ENCODE results near the gene STK10.
"Not testable (repeated sequence)": the region's sequence is repeated elsewhere in the genome, so short reads cannot be mapped to it uniquely, and the experiment has no call there.

The STK10 gene

DNA sequence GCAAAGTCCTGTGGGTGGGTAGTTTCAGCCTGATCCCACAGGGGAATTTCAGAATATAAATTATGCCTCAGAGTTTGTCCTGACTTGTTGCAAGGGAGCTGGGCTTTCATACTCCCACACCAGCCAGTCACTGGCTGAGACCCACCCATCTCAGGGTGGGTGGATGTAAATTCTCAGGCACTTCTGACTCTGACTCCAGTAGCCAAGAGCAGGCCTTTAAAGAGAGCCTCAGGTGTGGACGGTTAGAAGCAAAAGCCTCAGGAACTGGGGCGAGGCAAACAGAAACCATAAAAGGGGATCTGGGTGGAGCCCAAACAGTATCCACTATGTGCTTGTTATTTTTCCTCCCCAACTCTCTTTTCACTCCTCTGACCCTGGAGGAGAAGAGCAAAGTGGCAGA, 153.0 kb downstream of the STK10 start:
- Mint-ChIP-seq H3K4me3 (peak overlapping the region; percentile 50), H3K27me3 (no peaks in the 10 kb centered on the region), H3K27ac (peak overlapping the region; percentile 16), H3K4me1 (peaks cover 16% of the 10 kb centered on the region), H3K9me3 (peaks cover 18% of the 10 kb centered on the region), H3K36me3 (peaks cover 22% of the 10 kb centered on the region)
- DNase-seq (ENCODE audit: low spot score in 2 of 2), result peak in 1 of 2 donors; percentile 18
- ATAC-seq (ENCODE audit: low read depth), result peak; percentile 92

DNA sequence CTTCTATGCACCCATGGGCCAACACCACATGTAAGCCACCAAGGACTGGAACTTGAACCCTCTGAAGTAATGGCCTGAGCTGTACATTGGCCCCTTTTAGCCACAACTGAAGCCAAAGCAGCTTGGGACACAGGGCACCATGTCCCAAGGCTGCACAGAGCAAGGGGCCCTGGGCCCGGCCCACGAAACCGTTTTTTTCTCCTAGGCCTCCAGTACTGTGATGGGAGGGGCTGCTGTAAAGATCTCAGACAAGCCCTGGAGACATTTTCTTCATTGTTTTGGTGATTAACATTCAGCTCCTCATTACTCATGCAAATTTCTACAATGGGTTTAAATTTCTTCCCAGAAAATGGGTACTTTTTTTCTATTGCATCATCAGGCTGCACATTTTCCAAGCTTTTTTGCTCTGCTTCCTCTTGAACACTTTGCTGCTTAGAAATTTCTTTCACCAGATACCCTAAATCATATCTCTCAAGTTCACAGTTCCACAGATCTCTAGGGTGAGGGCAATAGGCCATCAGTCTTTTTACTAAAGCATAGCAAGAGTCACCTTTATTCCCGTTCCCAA, 156.0 kb downstream of the STK10 start:
- H3K9me3 Mint-ChIP-seq, result peaks cover 8% of the 10 kb centered on the region
- H3K27me3 Mint-ChIP-seq, result no peaks in the 10 kb centered on the region

DNA sequence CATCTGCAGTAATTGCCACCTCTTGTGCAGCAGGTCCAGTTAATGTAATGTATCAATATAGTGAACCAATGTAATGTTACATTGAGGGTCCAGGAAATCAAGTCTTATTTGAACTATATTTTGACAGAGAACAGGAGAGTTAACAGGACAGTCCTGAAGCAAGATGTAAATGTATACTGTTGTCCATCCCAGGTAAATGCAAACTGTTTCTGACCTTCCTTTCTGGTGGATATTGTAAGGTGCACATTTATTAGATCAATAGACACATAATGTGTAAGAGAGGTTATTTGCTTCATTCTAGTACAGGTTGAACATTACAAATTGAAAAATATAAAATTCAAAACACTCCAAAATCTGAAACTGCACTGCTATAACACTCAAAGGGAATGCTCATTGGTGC, 158.1 kb downstream of the STK10 start:
- Mint-ChIP-seq H3K9me3 (peaks cover 8% of the 10 kb centered on the region), H3K4me1 (peaks cover 12% of the 10 kb centered on the region), H3K4me3 (no peak overlapping the region), H3K36me3 (peaks cover 19% of the 10 kb centered on the region), H3K27me3 (no peaks in the 10 kb centered on the region), H3K27ac (no peak overlapping the region)
- no peak for DNase-seq (ENCODE audit: low spot score in 2 of 2)
- no peak for ATAC-seq (ENCODE audit: low read depth)

More for the DNA sequence above, 156.0 kb downstream of the STK10 start:
- DNase-seq (ENCODE audit: low spot score in 2 of 2) (no peak), ATAC-seq (ENCODE audit: low read depth) (no peak)
- Mint-ChIP-seq H3K4me1 (peaks cover 18% of the 10 kb centered on the region), H3K4me3 (no peak overlapping the region), H3K36me3 (peaks cover 19% of the 10 kb centered on the region), H3K27ac (no peak overlapping the region)

DNA sequence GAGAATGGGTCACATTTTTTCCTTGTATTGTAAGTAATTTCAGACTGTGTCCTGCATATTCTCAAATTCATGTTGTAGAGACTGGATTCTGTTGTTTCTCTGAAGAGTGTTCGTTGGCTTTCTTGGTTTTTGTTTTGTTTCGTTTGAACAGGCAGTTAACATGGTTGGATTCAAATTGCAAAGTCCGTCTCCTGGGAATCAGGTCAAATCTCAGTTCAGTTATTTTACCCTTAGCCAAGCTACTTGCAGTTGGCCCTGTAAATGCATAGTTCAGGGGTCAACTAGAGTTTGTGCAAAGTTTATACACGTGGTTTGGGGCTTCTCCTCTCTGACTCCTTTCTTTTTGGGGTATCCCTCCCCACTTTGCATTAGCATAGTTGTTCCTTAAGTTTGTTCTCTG, 159.9 kb downstream of the STK10 start:
- Mint-ChIP-seq H3K36me3 (peaks cover 19% of the 10 kb centered on the region), H3K4me1 (peaks cover 7% of the 10 kb centered on the region), H3K27me3 (no peaks in the 10 kb centered on the region), H3K27ac (no peak overlapping the region), H3K9me3 (peaks cover 8% of the 10 kb centered on the region), H3K4me3 (no peak overlapping the region)
- ATAC-seq (ENCODE audit: low read depth) (no peak), DNase-seq (ENCODE audit: low spot score in 2 of 2) (no peak)

DNA sequence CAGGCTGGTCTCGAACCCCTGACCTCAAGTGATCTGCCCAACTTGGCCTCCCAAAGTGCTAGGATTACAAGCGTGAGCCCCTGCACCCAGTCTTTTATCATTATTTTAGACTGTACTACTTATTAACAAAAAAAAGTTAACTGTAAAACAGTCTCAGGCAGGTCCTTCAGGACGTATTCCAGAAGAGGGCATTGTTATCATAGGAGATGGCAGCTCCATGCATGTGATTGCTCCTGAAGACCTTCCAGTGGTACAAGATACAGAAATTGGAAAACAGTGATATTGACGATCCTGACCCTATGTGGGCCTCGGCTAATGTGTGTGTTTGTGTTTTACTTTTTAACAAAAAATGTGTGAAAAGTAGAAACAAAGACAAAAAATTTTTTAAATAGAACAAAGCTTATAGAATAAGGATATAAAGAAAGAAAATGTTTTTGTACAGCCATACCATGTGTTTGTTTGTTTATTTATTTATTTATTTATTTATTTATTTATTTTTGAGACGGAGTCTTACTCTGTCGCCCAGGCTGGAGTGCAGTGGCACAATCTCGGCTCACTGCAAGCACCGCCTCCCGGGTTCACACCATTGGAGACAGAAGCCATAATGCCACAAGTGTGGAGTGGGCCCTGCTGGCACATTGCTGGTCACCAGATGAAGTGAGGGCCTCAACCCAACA, 167.8 kb downstream of the STK10 start:
- not testable (repeated sequence) for H3K36me3 Mint-ChIP-seq; H3K9me3 Mint-ChIP-seq; H3K27me3 Mint-ChIP-seq; DNase-seq (ENCODE audit: low spot score in 2 of 2); H3K27ac Mint-ChIP-seq; H3K4me1 Mint-ChIP-seq; ATAC-seq (ENCODE audit: low read depth); H3K4me3 Mint-ChIP-seq

DNA sequence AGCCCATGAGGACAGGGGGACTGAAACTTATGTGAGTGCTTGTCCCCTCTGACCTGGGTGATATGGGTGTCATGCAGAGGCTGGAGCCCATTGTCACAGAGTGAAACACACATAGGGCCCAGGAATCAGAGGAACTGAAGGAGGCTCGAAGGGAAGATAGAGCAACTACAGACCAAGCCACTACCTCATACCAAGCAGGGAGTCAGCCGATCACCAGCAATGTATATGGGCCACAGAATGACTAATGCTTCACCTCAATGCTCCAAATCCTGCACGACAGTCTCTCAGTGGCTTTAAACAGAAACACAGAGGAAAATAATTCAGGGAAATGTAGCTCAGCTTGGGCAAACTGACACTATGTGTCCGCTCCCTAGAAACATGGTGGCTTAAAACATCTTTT, 172.7 kb downstream of the STK10 start:
- Mint-ChIP-seq H3K36me3 (no peaks in the 10 kb centered on the region), H3K4me1 (no peaks in the 10 kb centered on the region), H3K27me3 (no peaks in the 10 kb centered on the region), H3K4me3 (no peak overlapping the region), H3K27ac (no peak overlapping the region), H3K9me3 (no peaks in the 10 kb centered on the region)
- ATAC-seq (ENCODE audit: low read depth) (no peak), DNase-seq (ENCODE audit: low spot score in 2 of 2) (no peak)

DNA sequence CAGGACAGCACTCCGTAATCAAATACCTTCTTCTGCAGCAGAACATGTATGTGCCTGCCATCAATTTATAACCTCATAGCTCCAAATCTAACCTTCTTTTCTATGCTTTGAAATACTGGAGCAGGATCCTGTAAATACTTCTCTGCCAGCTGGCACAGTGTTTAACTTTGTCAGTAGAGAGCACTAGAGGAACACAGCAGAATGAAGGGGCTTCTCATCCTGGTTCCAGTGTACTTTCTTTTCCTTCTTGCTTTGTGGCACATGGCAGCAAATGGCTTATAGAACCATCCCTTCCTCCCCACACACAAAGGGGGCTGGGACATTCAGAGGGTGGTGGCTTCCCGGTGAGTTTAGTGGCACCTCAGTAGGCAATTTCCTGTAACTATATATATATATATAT, 177.7 kb downstream of the STK10 start:
- Mint-ChIP-seq H3K9me3 (no peaks in the 10 kb centered on the region), H3K4me1 (peaks cover 11% of the 10 kb centered on the region), H3K27ac (no peak overlapping the region), H3K4me3 (no peak overlapping the region), H3K27me3 (no peaks in the 10 kb centered on the region), H3K36me3 (no peaks in the 10 kb centered on the region)
- no peak for DNase-seq (ENCODE audit: low spot score in 2 of 2)
- ATAC-seq (ENCODE audit: low read depth), result no peak

DNA sequence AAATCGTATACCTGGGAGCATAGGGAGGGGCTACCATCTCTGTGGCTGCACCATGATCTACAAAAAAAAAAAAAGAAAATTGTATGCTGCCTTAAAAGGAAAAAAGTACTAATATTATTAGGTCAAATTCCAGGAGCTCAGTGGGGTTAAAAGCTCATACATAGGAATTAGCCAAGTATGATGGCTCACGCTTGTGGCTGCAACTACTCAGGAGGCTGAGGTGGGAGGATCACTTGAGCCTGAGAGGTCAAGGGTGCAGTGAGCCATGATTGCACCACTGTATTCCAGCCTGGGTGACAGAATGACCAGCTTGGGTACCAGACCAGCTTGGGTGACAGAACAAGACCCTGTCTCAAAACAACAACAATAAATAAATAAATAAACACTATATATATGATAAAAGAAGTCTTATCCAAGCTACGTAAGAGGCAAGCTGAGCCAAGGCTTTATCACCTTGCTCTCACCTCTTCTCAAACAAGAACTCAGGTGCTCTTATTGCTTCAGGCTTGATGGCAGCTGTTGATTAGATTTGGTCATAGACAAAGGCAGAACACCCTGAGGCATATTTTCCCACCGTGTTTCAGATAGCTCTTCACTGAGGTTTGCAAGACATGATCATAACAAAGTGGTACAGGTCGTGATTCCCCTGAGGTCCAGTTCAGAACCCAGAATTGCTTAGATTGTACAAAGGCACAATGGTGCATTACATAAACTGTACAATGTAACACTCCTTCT, 178.3 kb downstream of the STK10 start:
- Mint-ChIP-seq H3K4me1 (peaks cover 17% of the 10 kb centered on the region), H3K4me3 (no peak overlapping the region), H3K27me3 (no peaks in the 10 kb centered on the region), H3K36me3 (no peaks in the 10 kb centered on the region), H3K9me3 (no peaks in the 10 kb centered on the region), H3K27ac (no peak overlapping the region)
- DNase-seq (ENCODE audit: low spot score in 2 of 2), result no peak
- no peak for ATAC-seq (ENCODE audit: low read depth)

DNA sequence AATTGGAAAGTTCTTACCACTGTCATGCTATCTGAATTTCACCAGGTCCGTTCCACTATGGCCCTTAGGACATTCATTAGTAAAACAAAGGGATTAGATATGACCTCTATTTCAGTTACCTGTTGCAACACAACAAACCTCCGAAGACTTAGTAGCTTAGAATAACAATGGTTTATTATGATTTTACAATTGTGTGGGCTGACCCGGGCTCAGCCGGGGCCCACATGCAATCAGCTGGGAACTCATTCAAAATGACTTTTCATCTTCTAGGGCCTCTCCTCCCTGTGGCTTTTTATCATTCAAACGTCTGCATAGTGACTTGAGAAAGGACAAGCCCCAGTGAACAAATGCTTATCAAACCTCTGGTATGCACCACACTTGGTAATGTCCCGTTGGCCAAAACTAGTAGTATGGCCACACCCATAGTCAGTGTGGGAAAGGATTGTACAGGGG, 179.3 kb downstream of the STK10 start:
- H3K9me3 Mint-ChIP-seq, result no peaks in the 10 kb centered on the region
- no peak for DNase-seq (ENCODE audit: low spot score in 2 of 2)
- no peaks in the 10 kb centered on the region for H3K27me3 Mint-ChIP-seq
- no peak for ATAC-seq (ENCODE audit: low read depth)
- H3K4me3 Mint-ChIP-seq, result no peak overlapping the region
- H3K27ac Mint-ChIP-seq, result no peak overlapping the region
- no peaks in the 10 kb centered on the region for H3K36me3 Mint-ChIP-seq
- peaks cover 19% of the 10 kb centered on the region for H3K4me1 Mint-ChIP-seq

DNA sequence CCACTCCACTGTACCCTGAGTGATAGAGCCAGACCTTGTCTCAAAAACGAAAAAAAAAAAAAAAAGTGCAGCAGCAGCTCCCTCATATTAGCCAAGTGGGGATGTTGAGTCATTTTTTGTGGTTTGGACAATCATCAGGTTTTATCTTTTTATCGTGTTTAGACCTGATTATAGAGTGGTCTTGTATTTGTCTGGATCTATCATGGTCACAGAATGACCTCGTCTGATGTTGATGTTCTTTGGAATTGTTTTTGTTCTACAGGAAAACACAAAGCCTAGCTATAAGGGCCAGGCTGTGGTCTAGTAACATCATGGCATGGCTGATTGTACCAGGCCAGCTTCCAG, 179.9 kb downstream of the STK10 start:
- Mint-ChIP-seq H3K27me3 (no peaks in the 10 kb centered on the region), H3K36me3 (no peaks in the 10 kb centered on the region), H3K4me1 (peaks cover 23% of the 10 kb centered on the region), H3K27ac (no peak overlapping the region), H3K4me3 (peak overlapping the region; percentile 11), H3K9me3 (no peaks in the 10 kb centered on the region)
- no peak for DNase-seq (ENCODE audit: low spot score in 2 of 2)
- ATAC-seq (ENCODE audit: low read depth), result no peak

DNA sequence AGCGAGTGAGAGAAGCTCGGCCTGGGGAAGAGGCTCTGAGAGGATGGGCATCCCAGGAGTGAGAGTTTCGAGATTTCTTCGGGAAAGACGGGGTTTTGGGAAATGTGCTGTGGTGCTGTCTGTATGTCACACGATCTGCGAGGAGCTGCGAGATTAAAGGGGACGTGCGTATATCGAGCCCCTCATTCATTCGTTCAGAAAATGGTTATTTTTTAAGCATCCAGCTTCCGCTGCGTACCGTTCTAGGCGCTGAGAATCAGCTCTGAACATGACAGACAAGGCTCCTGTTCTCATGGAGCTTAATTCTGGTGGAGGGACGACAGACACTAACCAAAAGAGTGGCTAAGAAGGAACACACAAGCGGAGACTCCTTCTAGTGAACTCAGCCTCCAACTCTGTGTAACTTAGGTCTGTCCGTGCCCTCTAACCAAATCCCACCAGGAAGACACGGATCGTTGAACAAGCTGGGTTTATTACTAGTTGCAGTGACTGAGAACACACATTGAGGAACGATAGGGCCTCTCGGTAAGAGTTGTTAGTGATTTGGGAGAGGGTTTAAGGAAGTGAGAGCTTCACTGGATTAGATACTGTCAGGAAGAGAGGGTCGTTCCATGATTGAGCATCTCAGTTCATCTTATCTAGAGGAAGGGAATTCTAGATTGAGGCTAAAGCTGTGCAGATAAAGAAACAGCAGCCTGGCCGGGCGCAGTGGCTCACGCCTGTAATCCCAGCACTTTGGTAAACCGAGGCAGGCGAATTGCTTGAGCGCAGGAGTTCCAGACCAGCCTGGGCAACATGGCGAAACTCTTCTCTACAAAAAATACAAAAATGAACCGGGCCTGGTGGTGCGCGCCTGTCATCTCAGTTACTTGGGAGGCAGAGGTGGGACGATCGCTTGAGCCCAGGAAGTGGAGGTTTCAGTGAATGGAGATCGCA, 180.6 kb downstream of the STK10 start:
- DNase-seq (ENCODE audit: low spot score in 2 of 2), result no peak
- peak overlapping the region; percentile 98 for H3K27ac Mint-ChIP-seq
- no peaks in the 10 kb centered on the region for H3K9me3 Mint-ChIP-seq
- ATAC-seq (ENCODE audit: low read depth), result peak; percentile 0
- peaks cover 28% of the 10 kb centered on the region for H3K4me1 Mint-ChIP-seq
- no peaks in the 10 kb centered on the region for H3K36me3 Mint-ChIP-seq
- H3K4me3 Mint-ChIP-seq, result peak overlapping the region; percentile 92
- no peaks in the 10 kb centered on the region for H3K27me3 Mint-ChIP-seq

DNA sequence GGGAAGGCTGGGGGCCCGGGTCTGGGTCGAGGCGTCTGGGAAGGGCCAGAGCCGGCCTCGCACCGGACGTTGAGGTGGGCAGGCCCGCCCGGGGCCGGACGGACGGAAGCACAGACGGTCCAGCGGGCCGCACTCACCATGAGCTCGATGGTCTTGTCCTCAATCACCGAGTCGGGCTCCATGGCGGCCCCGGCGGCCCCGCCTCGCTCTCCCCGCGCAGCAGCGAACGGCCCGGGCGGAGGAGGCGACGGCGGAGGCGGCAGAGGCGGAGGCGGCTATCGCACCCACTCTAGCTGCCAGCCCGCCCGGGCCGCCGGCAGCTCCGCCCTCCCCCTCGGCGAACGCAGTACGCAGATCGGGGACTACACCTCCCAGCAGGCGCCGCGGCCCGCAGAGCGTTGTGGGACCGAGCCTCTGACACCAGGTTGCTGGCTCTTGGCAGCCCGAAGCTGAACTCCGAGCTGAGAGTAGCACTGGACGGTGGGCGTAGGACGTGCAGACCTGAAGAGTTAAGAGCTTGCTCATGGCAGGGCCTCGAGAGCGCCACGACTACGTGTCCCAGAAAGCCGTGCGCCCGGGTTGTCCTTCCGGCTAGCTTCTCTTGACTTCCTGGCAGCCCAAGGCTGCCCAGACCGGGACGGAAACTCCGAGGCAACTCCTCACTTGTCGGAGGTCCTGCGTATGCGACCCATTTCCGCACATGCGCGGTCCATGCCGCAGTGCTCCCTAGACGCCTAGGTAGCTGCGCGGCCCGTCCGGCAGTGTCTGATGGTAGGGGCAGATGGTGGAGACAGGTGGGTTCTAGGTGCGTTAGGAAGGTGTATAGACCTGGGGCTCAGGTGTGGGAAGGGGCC, 181.5 kb downstream of the STK10 start, which contains the start of gene FBXW11:
Gene FBXW11 (minus strand): TSS at position 318 of the 854 bp plus-strand sequence. CDS start 136 bp downstream, at position 182.
- Mint-ChIP-seq H3K4me1 (peaks cover 36% of the 10 kb centered on the region), H3K9me3 (no peaks in the 10 kb centered on the region), H3K27ac (peak within 1 kb of the TSS; percentile 98), H3K36me3 (peaks cover 3% of the 10 kb centered on the region), H3K4me3 (peak within 1 kb of the TSS; percentile 92), H3K27me3 (no peaks in the 10 kb centered on the region)
- DNase-seq (ENCODE audit: low spot score in 2 of 2) (peak; percentile 87 to 91), ATAC-seq (ENCODE audit: low read depth) (peak; percentile 83)

DNA sequence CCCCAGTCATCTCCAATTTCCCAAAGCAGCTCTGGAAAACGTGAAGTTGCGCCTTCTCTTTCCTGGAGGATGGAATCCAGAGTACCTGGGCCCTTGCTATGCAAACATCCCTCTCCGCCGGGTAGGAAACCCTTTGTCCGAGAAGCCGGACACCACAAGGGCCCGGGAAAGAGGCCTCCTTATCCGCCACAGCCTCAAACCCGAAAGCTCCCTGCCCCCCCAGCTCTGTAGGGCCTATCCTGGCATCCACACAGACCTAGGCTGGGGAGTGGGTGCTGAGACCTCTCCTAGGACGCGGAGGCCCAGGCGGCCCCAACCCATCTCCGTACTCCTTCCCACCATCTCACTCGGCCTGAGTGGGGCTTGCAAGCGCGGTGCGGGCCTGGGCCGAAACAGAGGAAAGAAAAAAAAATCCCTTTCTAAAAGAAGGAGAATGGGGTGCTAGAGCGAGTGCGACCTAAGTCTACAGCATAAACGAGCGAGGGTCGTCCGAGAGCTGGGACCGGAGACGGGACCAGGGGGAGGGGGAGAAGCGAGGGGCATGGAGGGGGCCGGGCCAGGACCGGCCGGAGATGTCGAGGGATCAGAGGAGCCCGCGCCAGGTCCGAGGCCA, 182.2 kb downstream of the STK10 start:
- Mint-ChIP-seq H3K4me1 (peaks cover 43% of the 10 kb centered on the region), H3K27ac (peak overlapping the region; percentile 98), H3K36me3 (peaks cover 3% of the 10 kb centered on the region), H3K4me3 (peak overlapping the region; percentile 92), H3K27me3 (no peaks in the 10 kb centered on the region), H3K9me3 (no peaks in the 10 kb centered on the region)
- peak; percentile 9 to 35 for DNase-seq (ENCODE audit: low spot score in 2 of 2)
- ATAC-seq (ENCODE audit: low read depth), result no peak
